Ectodermal cell (in vitro differentiated cells): Measurements from ENCODE around the gene ATP1A4.

Experiments
- H3K27ac ChIP-seq: 2 replicates; pipeline ENCODE4 v1.7.0; 2013; ENCODE audit warnings: mild to moderate bottlenecking, low read depth, low read length; ENCODE audit not compliant: insufficient read depth, poor library complexity, severe bottlenecking
- H3K27me3 ChIP-seq: 2 replicates; pipeline ENCODE4 v1.7.0; 2013; ENCODE audit warnings: mild to moderate bottlenecking, low read length; ENCODE audit not compliant: insufficient read depth, control insufficient read depth, poor library complexity, severe bottlenecking
- H3K36me3 ChIP-seq: one replicate; pipeline ENCODE4 v1.7.0; 2013; ENCODE audit warnings: low read length; ENCODE audit not compliant: control insufficient read depth, insufficient read depth
- H3K4me1 ChIP-seq: one replicate; pipeline ENCODE4 v1.7.0; 2013; ENCODE audit warnings: low read length; ENCODE audit not compliant: control insufficient read depth, insufficient read depth
- H3K4me3 ChIP-seq: 2 replicates; pipeline ENCODE4 v1.7.0; 2013; ENCODE audit warnings: low read depth, low read length, control low read depth; ENCODE audit not compliant: insufficient read depth
- H3K9me3 ChIP-seq: 2 replicates; pipeline ENCODE4 v1.7.0; 2013; ENCODE audit warnings: mild to moderate bottlenecking, low read length, moderate library complexity; ENCODE audit not compliant: control insufficient read depth
- WGBS, 2 experiments: methylation state at CpG; one replicate each; pipeline ENCODE4 v1.1.7; 2013; ENCODE audit warnings: missing lambda C conversion rate in 2 of 2; 5-methylcytosine and 5-hydroxymethylcytosine counted together

The ATP1A4 gene

DNA sequence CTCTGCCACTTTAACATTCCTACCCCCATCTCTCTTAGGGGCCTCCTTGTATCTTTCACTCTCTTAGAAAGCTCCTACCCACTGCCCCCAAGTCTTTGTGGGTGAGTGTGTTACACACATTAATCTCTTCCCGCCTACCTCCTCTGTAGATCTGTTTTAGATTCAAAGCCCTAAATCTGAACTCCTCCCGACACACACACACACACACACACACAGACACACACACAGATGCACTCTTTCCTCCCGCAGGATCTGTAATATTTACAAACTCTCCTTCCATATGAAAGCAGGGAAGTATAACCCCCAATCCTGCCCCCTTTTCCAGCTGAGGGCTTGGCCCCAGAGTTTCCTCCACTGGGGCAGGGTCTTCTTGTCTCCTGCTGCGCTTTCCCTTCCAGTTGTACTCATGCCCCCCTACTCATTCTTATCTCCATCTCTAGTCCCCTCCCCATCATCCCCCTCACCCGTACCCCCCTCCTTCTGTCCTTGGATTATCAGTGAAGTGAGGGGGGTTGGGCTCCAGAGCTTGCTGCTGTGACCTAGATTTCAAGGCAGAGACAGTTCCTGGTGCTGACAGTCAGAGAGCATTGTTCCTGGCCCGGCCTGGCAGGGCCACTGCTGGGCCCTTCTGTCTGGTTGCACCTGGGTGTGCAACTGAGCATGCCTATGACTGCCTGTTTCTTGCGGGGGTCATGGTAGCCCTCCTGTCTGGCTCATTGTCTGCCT is 58.1 kb downstream of the ATP1A4 start:
- H3K27me3 ChIP-seq: no peaks in the 10 kb centered on the region
- H3K27ac ChIP-seq: peak overlapping the region; percentile 53
- no peak overlapping the region for H3K4me3 ChIP-seq
- WGBS, 2 experiments: 51 to 52% methylated on average over 6 to 7 of the region's 7 CpGs
- H3K36me3 ChIP-seq: peaks cover 24% of the 10 kb centered on the region
- peaks cover 59% of the 10 kb centered on the region for H3K4me1 ChIP-seq
- no peaks in the 10 kb centered on the region for H3K9me3 ChIP-seq

DNA sequence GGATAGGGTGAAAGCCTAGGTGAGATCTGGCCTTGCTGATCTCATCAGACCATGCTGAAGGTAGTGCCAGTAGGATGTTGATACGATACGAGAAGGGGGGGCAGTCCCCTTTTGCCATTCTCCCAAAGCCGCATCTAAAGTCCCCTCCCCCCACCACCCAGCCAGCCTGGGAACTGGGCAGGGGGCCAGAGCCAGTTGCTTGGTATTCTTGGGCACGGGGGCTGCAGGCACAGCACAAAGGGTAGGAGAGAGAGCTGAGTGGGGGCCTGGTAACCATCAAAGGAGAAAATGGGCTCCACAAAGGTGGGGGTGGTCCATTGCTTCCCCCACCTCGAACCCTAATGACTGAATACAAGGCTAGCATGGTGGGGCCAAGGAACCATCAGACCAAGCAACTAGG is 59.2 kb downstream of the ATP1A4 start:
- H3K4me1 ChIP-seq: peaks cover 54% of the 10 kb centered on the region
- 84 to 89% methylated on average over 5 of the region's 5 CpGs for WGBS, 2 experiments
- no peak overlapping the region for H3K4me3 ChIP-seq
- no peak overlapping the region for H3K27ac ChIP-seq
- no peaks in the 10 kb centered on the region for H3K27me3 ChIP-seq
- peaks cover 31% of the 10 kb centered on the region for H3K36me3 ChIP-seq
- H3K9me3 ChIP-seq: no peaks in the 10 kb centered on the region

DNA sequence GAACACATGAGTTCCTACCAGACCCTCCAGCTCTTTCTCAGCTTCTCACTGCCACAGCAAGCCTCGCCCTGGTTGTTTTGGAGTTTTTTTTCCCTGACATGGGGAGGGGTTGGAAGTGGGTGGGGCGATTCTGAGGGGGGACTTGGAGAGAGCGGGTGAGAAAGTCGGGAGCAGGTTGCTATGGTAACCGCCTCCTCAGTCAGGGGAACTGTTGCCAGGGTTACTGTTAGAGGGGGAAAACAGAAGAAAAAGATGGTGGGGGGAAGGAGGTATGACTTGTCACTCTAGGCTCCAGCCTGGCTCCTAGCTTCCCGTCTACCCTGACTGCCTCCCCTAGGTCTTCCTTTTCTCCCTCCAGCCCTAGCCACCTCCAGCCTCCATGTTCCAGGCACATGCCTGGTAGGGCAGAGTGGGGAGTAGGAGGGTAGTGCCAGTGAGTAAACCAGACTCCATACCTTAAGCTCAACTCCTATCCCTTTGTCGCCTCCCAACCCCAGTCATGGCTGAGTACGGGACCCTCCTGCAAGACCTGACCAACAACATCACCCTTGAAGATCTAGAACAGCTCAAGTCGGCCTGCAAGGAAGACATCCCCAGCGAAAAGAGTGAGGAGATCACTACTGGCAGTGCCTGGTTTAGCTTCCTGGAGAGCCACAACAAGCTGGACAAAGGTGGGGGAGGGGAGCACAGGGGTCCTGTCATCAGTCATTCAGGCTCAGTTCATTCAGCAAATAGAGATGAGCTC is 59.8 kb downstream of the ATP1A4 start:
- WGBS, 2 experiments: 67 to 75% methylated on average over 10 of the region's 10 CpGs
- Histone ChIP-seq H3K4me3 (no peak overlapping the region), H3K36me3 (peaks cover 34% of the 10 kb centered on the region), H3K9me3 (no peaks in the 10 kb centered on the region), H3K27me3 (no peaks in the 10 kb centered on the region), H3K4me1 (peaks cover 54% of the 10 kb centered on the region), H3K27ac (peak overlapping the region; percentile 68)

DNA sequence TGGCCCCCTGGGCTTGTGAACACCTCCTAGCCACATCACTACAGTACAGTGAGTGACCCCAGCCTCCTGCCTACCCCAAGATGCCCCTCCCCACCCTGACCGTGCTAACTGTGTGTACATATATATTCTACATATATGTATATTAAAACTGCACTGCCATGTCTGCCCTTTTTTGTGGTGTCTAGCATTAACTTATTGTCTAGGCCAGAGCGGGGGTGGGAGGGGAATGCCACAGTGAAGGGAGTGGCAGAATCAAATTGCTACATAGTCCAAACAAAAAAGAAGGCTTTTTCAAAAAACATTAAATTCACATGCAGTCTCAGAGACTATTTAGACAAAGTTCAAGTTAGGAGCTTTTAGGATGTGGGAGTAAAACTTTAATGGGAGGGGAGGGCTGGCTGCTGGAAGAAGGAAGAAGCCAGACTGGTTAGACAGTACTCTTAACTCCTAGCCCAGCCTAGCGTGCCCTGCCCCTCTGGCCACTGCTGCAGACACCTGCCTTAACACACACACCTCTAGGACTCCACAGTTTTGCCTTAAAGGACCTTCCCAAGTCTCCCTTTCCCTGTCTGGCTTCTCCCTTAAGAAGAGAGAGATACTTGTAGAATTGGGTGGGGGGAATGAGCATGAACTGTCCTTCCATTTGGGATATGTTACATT is 63.2 kb downstream of the ATP1A4 start:
- no peaks in the 10 kb centered on the region for H3K9me3 ChIP-seq
- peaks cover 24% of the 10 kb centered on the region for H3K4me1 ChIP-seq
- H3K36me3 ChIP-seq: peaks cover 55% of the 10 kb centered on the region
- no peaks in the 10 kb centered on the region for H3K27me3 ChIP-seq
- no peak overlapping the region for H3K27ac ChIP-seq
- 83 to 87% methylated on average over 2 of the region's 3 CpGs for WGBS, 2 experiments
- no peak overlapping the region for H3K4me3 ChIP-seq

DNA sequence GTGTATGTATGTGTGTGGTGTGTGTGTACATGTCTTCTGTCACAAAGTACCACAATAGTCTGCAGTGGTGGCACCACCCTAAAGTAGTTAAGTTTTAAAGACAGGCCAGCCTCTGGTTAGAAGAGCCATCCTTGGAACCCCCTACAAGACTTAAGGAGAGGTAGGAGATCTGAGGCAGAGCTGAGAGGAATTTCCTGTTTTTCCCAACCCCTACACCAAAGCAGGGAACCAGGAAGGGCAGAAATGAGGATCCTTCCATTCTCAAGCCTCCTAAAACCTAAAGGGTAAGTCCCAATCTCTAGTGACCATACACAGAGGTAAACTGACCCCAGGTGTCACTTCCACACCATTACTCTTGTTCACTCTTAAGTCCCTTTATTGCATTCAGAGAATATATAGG is 64.9 kb downstream of the ATP1A4 start:
- Histone ChIP-seq H3K4me3 (no peak overlapping the region), H3K27me3 (no peaks in the 10 kb centered on the region), H3K36me3 (peaks cover 55% of the 10 kb centered on the region), H3K4me1 (peaks cover 7% of the 10 kb centered on the region), H3K27ac (no peak overlapping the region), H3K9me3 (no peaks in the 10 kb centered on the region)

DNA sequence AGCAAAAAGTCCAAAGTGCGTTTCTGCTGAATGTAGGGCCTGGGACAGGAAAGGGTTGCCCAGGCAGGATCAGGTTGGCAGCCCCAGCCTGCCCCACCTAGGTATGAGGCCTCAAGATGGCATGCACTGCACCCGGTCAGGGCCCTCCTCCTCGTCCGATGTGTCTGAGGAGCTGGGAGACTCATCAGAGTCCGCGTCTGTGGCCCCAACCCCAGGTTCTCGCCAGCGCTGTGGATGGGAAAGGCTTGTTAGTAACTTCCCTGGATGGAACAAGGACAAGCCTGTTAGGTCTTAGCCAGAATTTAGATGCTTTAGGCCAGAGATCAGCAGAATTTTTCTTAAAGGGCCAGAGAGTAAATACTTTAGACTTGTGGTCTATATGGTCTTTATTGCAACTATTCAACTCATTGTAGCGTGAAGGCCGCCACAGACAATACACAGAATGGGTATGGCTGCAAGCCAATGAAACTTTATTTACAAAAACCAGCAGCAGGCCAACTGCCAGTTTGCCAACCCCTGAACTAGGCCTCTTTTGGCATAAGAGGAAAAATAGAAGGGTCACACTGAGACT is 66.2 kb downstream of the ATP1A4 start:
- WGBS, 2 experiments: 94 to 96% methylated on average over 10 of the region's 10 CpGs
- peaks cover 54% of the 10 kb centered on the region for H3K36me3 ChIP-seq
- H3K27me3 ChIP-seq: no peaks in the 10 kb centered on the region
- H3K9me3 ChIP-seq: no peaks in the 10 kb centered on the region
- H3K27ac ChIP-seq: no peak overlapping the region
- no peaks in the 10 kb centered on the region for H3K4me1 ChIP-seq
- H3K4me3 ChIP-seq: no peak overlapping the region

DNA sequence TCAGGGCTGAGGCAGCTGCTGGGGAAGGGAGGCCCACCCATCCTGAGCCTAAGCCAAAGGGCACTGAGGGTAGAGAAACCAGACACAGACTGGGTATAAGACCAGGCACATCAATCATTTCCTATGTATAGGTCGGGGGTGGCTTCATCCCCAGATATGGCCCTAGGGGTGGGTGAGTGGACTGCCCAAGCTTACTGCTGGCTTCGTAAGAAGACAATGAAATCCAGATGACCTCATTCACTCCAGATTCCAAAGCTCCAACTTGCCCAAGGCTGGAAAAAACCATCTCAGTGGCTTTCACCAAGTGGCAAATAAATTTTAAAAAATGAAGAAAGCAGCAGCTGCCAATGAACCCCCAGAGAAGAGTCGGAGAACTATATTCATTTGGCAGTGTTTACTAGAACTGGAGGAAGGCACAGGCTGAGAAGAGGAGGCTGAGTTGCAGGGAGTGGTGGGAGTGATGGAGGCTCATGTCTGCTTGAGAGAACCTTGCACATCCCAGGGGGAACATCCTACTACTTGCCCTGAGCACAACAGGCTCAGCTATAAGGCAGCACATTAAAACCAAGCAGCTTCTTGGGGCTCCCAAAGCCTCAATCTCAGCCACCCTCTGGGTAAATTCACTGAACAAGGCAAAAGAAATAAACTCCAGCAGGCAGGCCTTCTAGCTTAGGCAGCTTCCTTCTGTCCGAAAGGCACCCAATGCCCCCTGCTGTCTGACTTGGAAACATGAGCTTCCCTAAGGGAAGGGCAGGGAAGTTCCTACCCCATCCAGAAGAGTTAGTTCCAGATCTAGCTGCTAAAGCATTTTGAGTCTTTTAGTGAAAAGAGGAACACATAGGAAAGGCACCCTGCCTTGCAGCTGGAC is 67.9 kb downstream of the ATP1A4 start:
- H3K27me3 ChIP-seq: no peaks in the 10 kb centered on the region
- H3K4me3 ChIP-seq: no peak overlapping the region
- H3K27ac ChIP-seq: no peak overlapping the region
- peaks cover 52% of the 10 kb centered on the region for H3K36me3 ChIP-seq
- no peaks in the 10 kb centered on the region for H3K9me3 ChIP-seq
- 76 to 80% methylated on average over 4 of the region's 4 CpGs for WGBS, 2 experiments
- H3K4me1 ChIP-seq: no peaks in the 10 kb centered on the region

DNA sequence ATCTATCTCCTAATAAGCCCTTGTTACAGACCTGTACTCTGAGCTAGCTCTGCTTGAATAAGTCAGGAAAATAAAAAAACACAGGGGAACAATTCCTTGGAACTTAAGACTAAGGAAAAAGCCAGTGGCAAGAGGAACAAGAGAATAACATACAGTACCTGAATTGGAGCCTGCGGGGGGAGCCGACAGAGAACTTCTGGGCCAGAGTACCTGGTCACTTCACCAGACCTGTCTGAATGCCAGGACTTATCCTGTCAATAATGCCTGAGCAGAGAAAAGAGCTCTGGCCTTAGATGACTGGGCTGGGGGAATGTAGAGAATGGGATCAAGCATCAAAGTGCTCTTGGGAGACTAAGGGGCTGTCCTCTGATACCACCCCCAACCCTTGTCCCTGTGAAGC is 68.9 kb downstream of the ATP1A4 start:
- 82 to 93% methylated on average over 2 of the region's 2 CpGs for WGBS, 2 experiments
- no peaks in the 10 kb centered on the region for H3K4me1 ChIP-seq
- H3K36me3 ChIP-seq: peaks cover 53% of the 10 kb centered on the region
- no peaks in the 10 kb centered on the region for H3K27me3 ChIP-seq
- no peak overlapping the region for H3K27ac ChIP-seq
- no peak overlapping the region for H3K4me3 ChIP-seq
- no peaks in the 10 kb centered on the region for H3K9me3 ChIP-seq

DNA sequence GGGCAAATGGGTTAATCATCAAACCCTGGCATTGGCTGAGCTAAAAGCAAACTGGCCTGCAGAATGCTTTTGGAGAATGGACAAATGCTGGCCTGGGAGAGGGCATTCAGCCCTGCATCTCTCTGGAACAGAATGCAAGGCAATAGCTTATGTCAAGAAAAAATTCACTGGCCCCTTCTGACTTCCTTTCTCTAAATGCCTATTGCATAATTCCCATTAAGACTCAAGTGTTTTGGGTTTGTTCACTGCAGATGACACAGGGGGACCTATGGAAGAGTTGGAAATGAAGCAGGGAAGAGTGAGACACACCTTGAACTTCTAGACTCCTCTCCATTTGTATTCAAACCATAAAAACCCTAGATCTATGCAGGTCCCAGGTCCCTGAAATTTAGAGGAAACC is 69.7 kb downstream of the ATP1A4 start:
- H3K27ac ChIP-seq: no peak overlapping the region
- no peaks in the 10 kb centered on the region for H3K9me3 ChIP-seq
- H3K27me3 ChIP-seq: no peaks in the 10 kb centered on the region
- H3K4me1 ChIP-seq: no peaks in the 10 kb centered on the region
- no peak overlapping the region for H3K4me3 ChIP-seq
- H3K36me3 ChIP-seq: peaks cover 59% of the 10 kb centered on the region
